PFSK-1 (cell line): Measurements from ENCODE around the gene MICB.

Experiments
- FOXP2 ChIP-seq: optimal IDR thresholded peaks from 2 replicates; pipeline ENCODE3; 2011; ENCODE audit warnings: borderline replicate concordance, control low read depth, inconsistent platforms; ENCODE audit not compliant: insufficient read depth; ENCODE audit errors: extremely low read length, extremely low read depth
- POLR2AphosphoS5 ChIP-seq: IDR thresholded peaks from 2 replicates; pipeline ENCODE4 v1.6.1; 2012; ENCODE audit warnings: low read depth, mild to moderate bottlenecking, control low read depth, low read length, moderate library complexity
- SIN3A ChIP-seq: IDR thresholded peaks from 2 replicates; pipeline ENCODE4 v1.6.1; 2012; ENCODE audit warnings: mild to moderate bottlenecking, low read length, moderate library complexity, borderline replicate concordance; ENCODE audit not compliant: insufficient read depth
- TAF1 ChIP-seq: IDR thresholded peaks from 2 replicates; pipeline ENCODE4 v1.6.1; 2012; ENCODE audit warnings: low read length, control low read depth, borderline replicate concordance; ENCODE audit not compliant: insufficient read depth
- TF ChIP-seq, protein P1 (sequence below), 2 experiments: IDR thresholded peaks; 2 replicates each; pipeline versions ENCODE4 v1.6.1 to v1.8.0; 2011 to 2012; ENCODE audit warnings: low read depth in 2 of 2, low read length in 2 of 2, control low read depth in 1 of 2, inconsistent platforms in 1 of 2, mild to moderate bottlenecking in 1 of 2, moderate library complexity in 1 of 2; ENCODE audit not compliant: insufficient read depth in 1 of 2

MICB gene

DNA sequence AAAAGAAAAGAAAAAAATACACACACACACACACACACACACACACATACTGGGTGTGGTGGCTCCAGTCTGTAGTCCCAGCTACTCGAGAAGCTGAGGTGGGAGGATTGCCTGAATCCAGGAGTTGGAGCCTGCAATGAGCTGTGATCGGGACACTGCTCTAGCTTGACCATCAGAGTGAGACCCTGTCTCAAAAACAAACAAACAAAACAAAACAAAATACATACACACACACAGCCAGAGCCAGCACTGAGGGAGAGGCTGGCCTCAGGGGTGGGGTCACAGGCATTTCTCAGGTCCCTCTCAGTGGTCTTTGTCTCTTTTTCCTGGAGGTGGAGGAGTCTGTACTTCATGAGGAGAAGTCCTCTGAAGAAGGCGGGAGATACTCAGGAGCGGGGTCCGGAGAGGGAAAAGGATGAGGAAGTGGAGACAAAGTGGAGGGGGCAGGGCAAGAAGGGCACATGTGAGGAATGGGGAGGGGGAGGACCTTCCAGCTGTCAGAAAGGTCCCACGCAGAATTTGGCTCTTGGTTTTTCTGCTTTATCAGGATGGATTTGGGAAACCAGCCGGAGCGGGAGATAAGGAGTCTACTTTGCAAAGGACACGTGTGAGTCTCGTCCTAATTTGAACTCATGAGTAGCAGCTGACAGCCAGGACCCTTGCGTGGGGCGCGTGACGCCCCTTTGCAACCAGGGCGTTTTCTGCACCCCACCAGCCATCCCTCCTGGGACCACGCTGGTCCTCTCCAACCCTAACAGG, 7.7 kb upstream of the MICB start:
- no peak for TF ChIP-seq TAF1
- no peak for TF ChIP-seq FOXP2
- TF ChIP-seq, protein P1, sequence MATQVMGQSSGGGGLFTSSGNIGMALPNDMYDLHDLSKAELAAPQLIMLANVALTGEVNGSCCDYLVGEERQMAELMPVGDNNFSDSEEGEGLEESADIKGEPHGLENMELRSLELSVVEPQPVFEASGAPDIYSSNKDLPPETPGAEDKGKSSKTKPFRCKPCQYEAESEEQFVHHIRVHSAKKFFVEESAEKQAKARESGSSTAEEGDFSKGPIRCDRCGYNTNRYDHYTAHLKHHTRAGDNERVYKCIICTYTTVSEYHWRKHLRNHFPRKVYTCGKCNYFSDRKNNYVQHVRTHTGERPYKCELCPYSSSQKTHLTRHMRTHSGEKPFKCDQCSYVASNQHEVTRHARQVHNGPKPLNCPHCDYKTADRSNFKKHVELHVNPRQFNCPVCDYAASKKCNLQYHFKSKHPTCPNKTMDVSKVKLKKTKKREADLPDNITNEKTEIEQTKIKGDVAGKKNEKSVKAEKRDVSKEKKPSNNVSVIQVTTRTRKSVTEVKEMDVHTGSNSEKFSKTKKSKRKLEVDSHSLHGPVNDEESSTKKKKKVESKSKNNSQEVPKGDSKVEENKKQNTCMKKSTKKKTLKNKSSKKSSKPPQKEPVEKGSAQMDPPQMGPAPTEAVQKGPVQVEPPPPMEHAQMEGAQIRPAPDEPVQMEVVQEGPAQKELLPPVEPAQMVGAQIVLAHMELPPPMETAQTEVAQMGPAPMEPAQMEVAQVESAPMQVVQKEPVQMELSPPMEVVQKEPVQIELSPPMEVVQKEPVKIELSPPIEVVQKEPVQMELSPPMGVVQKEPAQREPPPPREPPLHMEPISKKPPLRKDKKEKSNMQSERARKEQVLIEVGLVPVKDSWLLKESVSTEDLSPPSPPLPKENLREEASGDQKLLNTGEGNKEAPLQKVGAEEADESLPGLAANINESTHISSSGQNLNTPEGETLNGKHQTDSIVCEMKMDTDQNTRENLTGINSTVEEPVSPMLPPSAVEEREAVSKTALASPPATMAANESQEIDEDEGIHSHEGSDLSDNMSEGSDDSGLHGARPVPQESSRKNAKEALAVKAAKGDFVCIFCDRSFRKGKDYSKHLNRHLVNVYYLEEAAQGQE (IDR thresholded peaks at IDR 0.05; ENCODE audit: insufficient read depth in 1 of 2, low read depth in 2 of 2, low read length in 2 of 2) = no peak
- no peak for TF ChIP-seq SIN3A
- TF ChIP-seq POLR2AphosphoS5 = no peak

DNA sequence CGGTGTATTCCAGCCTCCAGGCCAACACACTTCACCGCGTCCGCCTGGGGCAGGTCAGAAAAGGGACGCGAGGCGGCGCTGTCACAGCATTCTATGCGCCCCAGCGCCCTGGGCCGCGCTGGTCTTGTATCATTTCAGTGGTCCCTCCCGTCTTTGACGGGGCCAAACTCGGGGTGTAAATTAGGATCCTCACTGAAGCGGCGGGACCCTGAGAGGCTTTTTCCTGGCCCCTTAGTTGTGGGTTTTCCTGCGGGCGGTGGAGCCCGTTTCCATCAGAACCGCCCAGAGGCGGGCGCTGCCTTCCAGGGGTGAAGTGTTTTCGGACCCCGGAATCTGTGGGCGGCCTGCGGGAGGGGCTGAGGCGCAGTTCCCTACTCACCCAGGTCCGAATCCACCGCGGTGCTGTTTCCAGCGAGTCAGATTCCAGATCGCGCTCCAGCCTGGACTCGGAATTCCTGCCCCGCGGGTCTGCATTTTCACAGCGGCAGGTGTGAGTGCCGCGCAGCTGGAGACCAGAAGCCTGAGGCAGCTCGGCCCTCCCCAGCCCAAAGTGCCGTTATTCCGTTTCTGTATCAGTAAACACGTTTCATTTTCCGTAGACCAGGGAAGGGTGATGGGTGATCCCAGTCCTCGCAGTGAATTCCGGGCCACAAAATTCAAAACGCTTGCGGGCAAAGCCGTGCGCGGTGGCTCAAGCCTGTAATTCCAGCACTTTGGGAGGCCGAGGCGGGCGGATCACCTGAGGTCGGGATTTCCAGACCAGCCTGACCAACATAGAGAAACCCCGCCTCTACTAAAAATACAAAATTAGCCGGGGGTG, 3.9 kb upstream of the MICB start:
- TF ChIP-seq, protein P1 (IDR thresholded peaks at IDR 0.05; ENCODE audit: insufficient read depth in 1 of 2, low read depth in 2 of 2, low read length in 2 of 2) = 0 out of 4 replicates have a peak, but pooled peaks of 1 of the 2 experiments have one; percentile 22
- no peak for TF ChIP-seq FOXP2
- 0 out of 2 replicates have a peak, but pooled peaks have one; percentile 25 for TF ChIP-seq TAF1
- no peak for TF ChIP-seq SIN3A
- no peak for TF ChIP-seq POLR2AphosphoS5

DNA sequence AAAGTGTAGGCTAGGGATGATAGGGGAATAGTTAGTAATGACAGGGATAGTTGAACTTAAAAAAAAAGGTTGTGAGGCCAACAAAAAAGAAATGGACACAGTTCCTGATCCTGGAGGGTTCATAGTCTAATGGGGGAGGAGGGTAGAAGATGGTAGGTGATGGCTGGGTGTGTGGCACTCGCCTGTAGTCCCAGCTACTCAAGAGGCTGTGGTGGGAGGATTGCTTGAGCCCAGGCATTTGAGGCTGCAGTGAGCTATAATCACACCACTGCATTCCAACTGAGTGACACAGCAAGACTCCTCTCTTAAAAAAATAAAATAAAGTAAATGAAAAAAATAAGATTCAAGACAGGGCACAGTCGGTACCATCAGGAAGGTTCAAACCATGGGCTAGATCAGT, 2.4 kb upstream of the MICB start:
- TF ChIP-seq, protein P1 (IDR thresholded peaks at IDR 0.05; ENCODE audit: insufficient read depth in 1 of 2, low read depth in 2 of 2, low read length in 2 of 2) = no peak
- TF ChIP-seq POLR2AphosphoS5 = no peak
- no peak for TF ChIP-seq SIN3A
- TF ChIP-seq FOXP2 = no peak
- TF ChIP-seq TAF1 = no peak

DNA sequence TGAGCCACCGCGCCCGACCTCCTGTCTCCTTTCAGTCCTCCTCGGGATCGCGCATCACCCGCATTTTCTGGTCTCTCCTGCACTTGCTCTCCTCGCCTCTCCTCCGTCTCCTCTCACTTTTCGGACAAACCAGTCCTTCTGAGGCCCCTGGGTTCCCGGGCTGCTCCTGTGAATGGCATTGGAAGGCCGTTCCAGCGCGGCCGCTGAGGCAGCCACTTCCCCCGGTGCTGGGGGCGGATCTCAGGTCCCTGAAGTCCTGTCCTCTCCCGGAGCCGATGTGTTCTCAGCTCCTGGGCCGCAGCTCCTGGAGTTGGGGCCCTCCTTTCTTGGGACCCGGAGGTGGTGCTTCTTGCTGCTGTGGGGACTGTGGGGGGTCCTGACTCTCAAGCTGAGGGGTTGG, 803 bp downstream of the MICB start:
- TF ChIP-seq POLR2AphosphoS5 = no peak

GRCh38 chr6:31502586-31502985, 4.6 kb downstream of the MICB start:
- TF ChIP-seq SIN3A (no peak), POLR2AphosphoS5 (no peak), TAF1 (no peak), FOXP2 (no peak)
- TF ChIP-seq, protein P1 (IDR thresholded peaks at IDR 0.05; ENCODE audit: insufficient read depth in 1 of 2, low read depth in 2 of 2, low read length in 2 of 2) = no peak
